Esophagus squamous epithelium (tissue), 4 donors: ENCODE results near the gene SAMD1.

Experiments
- POLR2A ChIP-seq, 4 donors: fragments of 450-650 bp; IDR thresholded peaks; one replicate each; pipeline ENCODE4 v1.6.1; 2017; ENCODE audit warnings: antibody characterized with exemption in 4 of 4, mild to moderate bottlenecking in 4 of 4, moderate library complexity in 3 of 4
- TF ChIP-seq, protein P1 (sequence below), 6 experiments: fragments of 450-650 bp in 4 of 6; fragments of 200-600 bp in 2 of 6; sonication (generic) in 2 of 6; IDR thresholded peaks; one replicate each; pipeline ENCODE4 v1.5.1; 2016 to 2019; ENCODE audit warnings: antibody characterized with exemption in 6 of 6, mild to moderate bottlenecking in 4 of 6, moderate library complexity in 4 of 6

DNA sequence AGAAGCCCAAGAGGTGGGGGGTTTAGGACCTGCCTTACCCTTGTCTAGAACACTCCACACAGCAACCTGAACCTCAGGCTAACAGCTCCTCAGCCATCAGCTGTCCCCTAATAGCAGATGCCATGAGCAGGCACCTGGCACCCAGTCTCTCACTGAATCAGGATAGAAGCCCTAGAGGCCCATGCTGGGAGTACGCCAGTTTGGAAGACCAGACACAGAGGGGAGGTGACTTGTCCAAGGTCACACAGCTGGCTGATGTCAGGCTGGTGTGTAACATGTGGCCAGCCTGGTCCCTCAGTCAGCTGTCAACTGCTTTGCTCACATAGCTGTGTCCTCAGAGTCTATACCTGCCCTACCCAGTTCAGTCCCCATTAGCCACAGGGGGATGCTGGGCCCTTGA lies 12.8 kb upstream of the SAMD1 start:
- TF ChIP-seq, protein P1, sequence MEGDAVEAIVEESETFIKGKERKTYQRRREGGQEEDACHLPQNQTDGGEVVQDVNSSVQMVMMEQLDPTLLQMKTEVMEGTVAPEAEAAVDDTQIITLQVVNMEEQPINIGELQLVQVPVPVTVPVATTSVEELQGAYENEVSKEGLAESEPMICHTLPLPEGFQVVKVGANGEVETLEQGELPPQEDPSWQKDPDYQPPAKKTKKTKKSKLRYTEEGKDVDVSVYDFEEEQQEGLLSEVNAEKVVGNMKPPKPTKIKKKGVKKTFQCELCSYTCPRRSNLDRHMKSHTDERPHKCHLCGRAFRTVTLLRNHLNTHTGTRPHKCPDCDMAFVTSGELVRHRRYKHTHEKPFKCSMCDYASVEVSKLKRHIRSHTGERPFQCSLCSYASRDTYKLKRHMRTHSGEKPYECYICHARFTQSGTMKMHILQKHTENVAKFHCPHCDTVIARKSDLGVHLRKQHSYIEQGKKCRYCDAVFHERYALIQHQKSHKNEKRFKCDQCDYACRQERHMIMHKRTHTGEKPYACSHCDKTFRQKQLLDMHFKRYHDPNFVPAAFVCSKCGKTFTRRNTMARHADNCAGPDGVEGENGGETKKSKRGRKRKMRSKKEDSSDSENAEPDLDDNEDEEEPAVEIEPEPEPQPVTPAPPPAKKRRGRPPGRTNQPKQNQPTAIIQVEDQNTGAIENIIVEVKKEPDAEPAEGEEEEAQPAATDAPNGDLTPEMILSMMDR (IDR thresholded peaks at IDR 0.05) = no peak
- no peak for TF ChIP-seq POLR2A (IDR thresholded peaks at IDR 0.05)
